ENCODE measurements around the gene ALDH8A1.

- TF ChIP-seq CTCF (CRISPR knock-in tag; IDR thresholded peaks at IDR 0.05) (no peak), ZNF713 (CRISPR knock-in tag; IDR thresholded peaks at IDR 0.05) (no peak), ARID3A (IDR thresholded peaks at IDR 0.05; ENCODE audit: low read depth, low read length) (no peak), CEBPB (IDR thresholded peaks at IDR 0.05; ENCODE audit: borderline replicate concordance, low read depth, low read length) (no peak), GATAD2A (CRISPR knock-in tag; IDR thresholded peaks at IDR 0.05) (no peak), KDM2A (CRISPR knock-in tag; IDR thresholded peaks at IDR 0.05; ENCODE audit: borderline replicate concordance, low read depth) (no peak), MEF2D (CRISPR knock-in tag; IDR thresholded peaks at IDR 0.05) (no peak), ZNF143 (CRISPR knock-in tag; IDR thresholded peaks at IDR 0.05) (no peak), CBFB (CRISPR knock-in tag; IDR thresholded peaks at IDR 0.05) (no peak), ZBTB46 (CRISPR knock-in tag; IDR thresholded peaks at IDR 0.05; ENCODE audit: borderline replicate concordance) (no peak), FIP1L1 (IDR thresholded peaks at IDR 0.05; ENCODE audit: borderline replicate concordance, insufficient read depth, low read depth, low read length) (no peak), TARDBP (CRISPR knock-in tag; IDR thresholded peaks at IDR 0.05) (no peak), ZNF333 (CRISPR knock-in tag; IDR thresholded peaks at IDR 0.05; ENCODE audit: borderline replicate concordance) (no peak), ELK4 (CRISPR knock-in tag; IDR thresholded peaks at IDR 0.05; ENCODE audit: borderline replicate concordance) (no peak)
Observed at GRCh38 chr6:134983823-134984222, 33.9 kb upstream of the ALDH8A1 start.

Data from HepG2 (cell line).